NCI-H526 (cell line): Measurements from ENCODE around the gene ISG15.
"Not testable (repeated sequence)": the region's sequence is repeated elsewhere in the genome, so short reads cannot be mapped to it uniquely, and the experiment has no call there.

Experiments
- DNase-seq, 2 experiments: peaks; one replicate each; lab custom pipeline; 2025; lab: John Stamatoyannopoulos, UW

The ISG15 gene

GRCh38 chr1:994546-994945 lies 18.8 kb upstream of the ISG15 start:
- DNase-seq = not testable (repeated sequence)

- no peak for DNase-seq
Measured at GRCh38 chr1:995665-996633, 17.3 kb upstream of the ISG15 start.

GRCh38 chr1:996851-997712 lies 16.2 kb upstream of the ISG15 start:
- no peak for DNase-seq

GRCh38 chr1:997713-997992 lies 15.6 kb upstream of the ISG15 start:
- DNase-seq = no peak

- DNase-seq = no peak
Measured at GRCh38 chr1:997993-998744, 15.1 kb upstream of the ISG15 start.

GRCh38 chr1:998745-998994 lies 14.6 kb upstream of the ISG15 start:
- no peak for DNase-seq

- DNase-seq = peak in 1 of 2 experiments; percentile 73
Measured at GRCh38 chr1:998995-999724, 14.1 kb upstream of the ISG15 start.

GRCh38 chr1:999725-1000356 lies 13.5 kb upstream of the ISG15 start, which contains the start of gene HES4:
TSS of gene HES4 (minus strand) at chr1:1000097. CDS start at chr1:999973, 124 bp downstream.
- peak; percentile 50 to 95 for DNase-seq

- DNase-seq = peak in 1 of 2 experiments; percentile 89
Measured at GRCh38 chr1:1000357-1001056, 12.8 kb upstream of the ISG15 start.

GRCh38 chr1:1001057-1001783 lies 12.1 kb upstream of the ISG15 start:
- DNase-seq = no peak

- DNase-seq = no peak
Measured at GRCh38 chr1:1003618-1004419, 9.5 kb upstream of the ISG15 start.

GRCh38 chr1:1004420-1004779 lies 8.9 kb upstream of the ISG15 start:
- DNase-seq = no peak

GRCh38 chr1:1004780-1005697 lies 8.3 kb upstream of the ISG15 start:
- no peak for DNase-seq

- DNase-seq = no peak
Measured at GRCh38 chr1:1005774-1006304, 7.5 kb upstream of the ISG15 start.

- no peak for DNase-seq
Measured at GRCh38 chr1:1006305-1007159, 6.8 kb upstream of the ISG15 start.

- not testable (repeated sequence) for DNase-seq
Measured at GRCh38 chr1:1010131-1010530, 3.2 kb upstream of the ISG15 start.
